ENCODE measurements around the gene MUC4. TPM values are rescaled to one million over a fixed set of nuclear protein-coding genes. Genes with fewer than 3 reads are reported as not detected.
A peak's percentile ranks its signal among the peaks of the same experiment; 100 is the strongest.

Gene MUC4
- total RNA-seq, 1 experiment from 2014 or later: 0.03 TPM

DNA sequence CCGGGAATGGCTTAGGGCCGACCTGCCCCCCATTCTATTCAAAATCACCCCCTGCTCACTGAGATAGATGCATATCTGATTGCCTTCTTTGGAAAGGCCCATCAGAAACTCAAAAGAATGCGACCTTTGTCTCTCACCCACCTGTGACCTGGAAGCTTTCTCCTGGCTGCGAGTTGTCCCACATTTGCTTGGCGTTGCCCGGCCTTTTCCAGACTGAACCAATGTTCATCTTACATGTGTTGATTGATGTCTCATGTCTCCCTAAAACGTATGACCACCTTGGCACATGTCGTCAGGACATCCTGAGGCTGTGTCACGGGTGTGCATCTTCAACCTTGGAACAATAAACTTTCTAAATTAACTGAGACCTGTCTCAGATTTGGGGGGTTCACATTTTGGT, 94.3 kb downstream of the MUC4 start:
- CTCF ChIA-PET: no interaction called here

GRCh38 chr3:195715583-195716266, 96.0 kb downstream of the MUC4 start:
- no TSS peak for BruUV-seq (replicated peaks)
- DNase-seq (ENCODE audit: low read depth, low spot score) (peak; percentile 78), ATAC-seq (peak; percentile 68)
- Histone ChIP-seq H3K27ac (ENCODE audit: low read length) (no peak overlapping the region), H3K27me3 (ENCODE audit: control insufficient read depth, insufficient read depth, low read length) (no peaks in the 10 kb centered on the region), H3K4me3 (ENCODE audit: low read depth in 2 of 2, low read length in 2 of 2) (no peak overlapping the region), H3K36me3 (ENCODE audit: control insufficient read depth, insufficient read depth, low read length) (no peaks in the 10 kb centered on the region), H3K9me3 (ENCODE audit: control insufficient read depth, insufficient read depth, low read depth, low read length) (no peaks in the 10 kb centered on the region), H3K4me1 (ENCODE audit: control insufficient read depth, insufficient read depth, low read length) (peaks cover 17% of the 10 kb centered on the region)
- ChIA-PET POLR2A (interaction anchor here (0.6 kb wide), 1 partner anchor 437 kb away, joined by 4 read pairs; no protein-coding TSS in a partner anchor), CTCF (interaction anchor here (1.2 kb wide), 1 partner anchor 135 kb away, joined by 3 read pairs; no protein-coding TSS in a partner anchor)
- no peak for TF ChIP-seq POLR2AphosphoS5 (IDR thresholded peaks at IDR 0.05; ENCODE audit: low read depth, low read length)
- TF ChIP-seq, protein P1, sequence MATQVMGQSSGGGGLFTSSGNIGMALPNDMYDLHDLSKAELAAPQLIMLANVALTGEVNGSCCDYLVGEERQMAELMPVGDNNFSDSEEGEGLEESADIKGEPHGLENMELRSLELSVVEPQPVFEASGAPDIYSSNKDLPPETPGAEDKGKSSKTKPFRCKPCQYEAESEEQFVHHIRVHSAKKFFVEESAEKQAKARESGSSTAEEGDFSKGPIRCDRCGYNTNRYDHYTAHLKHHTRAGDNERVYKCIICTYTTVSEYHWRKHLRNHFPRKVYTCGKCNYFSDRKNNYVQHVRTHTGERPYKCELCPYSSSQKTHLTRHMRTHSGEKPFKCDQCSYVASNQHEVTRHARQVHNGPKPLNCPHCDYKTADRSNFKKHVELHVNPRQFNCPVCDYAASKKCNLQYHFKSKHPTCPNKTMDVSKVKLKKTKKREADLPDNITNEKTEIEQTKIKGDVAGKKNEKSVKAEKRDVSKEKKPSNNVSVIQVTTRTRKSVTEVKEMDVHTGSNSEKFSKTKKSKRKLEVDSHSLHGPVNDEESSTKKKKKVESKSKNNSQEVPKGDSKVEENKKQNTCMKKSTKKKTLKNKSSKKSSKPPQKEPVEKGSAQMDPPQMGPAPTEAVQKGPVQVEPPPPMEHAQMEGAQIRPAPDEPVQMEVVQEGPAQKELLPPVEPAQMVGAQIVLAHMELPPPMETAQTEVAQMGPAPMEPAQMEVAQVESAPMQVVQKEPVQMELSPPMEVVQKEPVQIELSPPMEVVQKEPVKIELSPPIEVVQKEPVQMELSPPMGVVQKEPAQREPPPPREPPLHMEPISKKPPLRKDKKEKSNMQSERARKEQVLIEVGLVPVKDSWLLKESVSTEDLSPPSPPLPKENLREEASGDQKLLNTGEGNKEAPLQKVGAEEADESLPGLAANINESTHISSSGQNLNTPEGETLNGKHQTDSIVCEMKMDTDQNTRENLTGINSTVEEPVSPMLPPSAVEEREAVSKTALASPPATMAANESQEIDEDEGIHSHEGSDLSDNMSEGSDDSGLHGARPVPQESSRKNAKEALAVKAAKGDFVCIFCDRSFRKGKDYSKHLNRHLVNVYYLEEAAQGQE (IDR thresholded peaks at IDR 0.05; ENCODE audit: insufficient read depth in 1 of 2, low read depth in 2 of 2, low read length in 1 of 2): no peak
- no peak for TF ChIP-seq SIN3A (IDR thresholded peaks at IDR 0.05; ENCODE audit: borderline replicate concordance, insufficient read depth, low read depth, low read length)
- TF ChIP-seq CTCF (IDR thresholded peaks at IDR 0.05): no peak
- in situ Hi-C loops (cut with HindIII; ENCODE audit: low pct_unique_long_range_greater_than_20kb, low sequenced_read_pairs) (no loop called here), intact Hi-C loops (cut with micrococcal nuclease; ENCODE audit: unreplicated experiment) (no loop called here)

More for the DNA sequence above, 94.3 kb downstream of the MUC4 start:
- DNase-seq (ENCODE audit: low read depth, low spot score): no peak
- no TSS peak for BruUV-seq (replicated peaks)
- H3K9me3 ChIP-seq (ENCODE audit: control insufficient read depth, insufficient read depth, low read depth, low read length): no peaks in the 10 kb centered on the region
- H3K4me1 ChIP-seq (ENCODE audit: control insufficient read depth, insufficient read depth, low read length): peaks cover 17% of the 10 kb centered on the region
- no peak for ATAC-seq
- H3K36me3 ChIP-seq (ENCODE audit: control insufficient read depth, insufficient read depth, low read length): no peaks in the 10 kb centered on the region
- no peaks in the 10 kb centered on the region for H3K27me3 ChIP-seq (ENCODE audit: control insufficient read depth, insufficient read depth, low read length)
- no peak for TF ChIP-seq SIN3A (IDR thresholded peaks at IDR 0.05; ENCODE audit: borderline replicate concordance, insufficient read depth, low read depth, low read length)
- TF ChIP-seq CTCF (IDR thresholded peaks at IDR 0.05): no peak
- TF ChIP-seq, protein P1 (IDR thresholded peaks at IDR 0.05; ENCODE audit: insufficient read depth in 1 of 2, low read depth in 2 of 2, low read length in 1 of 2): no peak
- TF ChIP-seq POLR2AphosphoS5 (IDR thresholded peaks at IDR 0.05; ENCODE audit: low read depth, low read length): no peak
- TF ChIP-seq TCF7L2 (IDR thresholded peaks at IDR 0.05; ENCODE audit: low read depth, low read length): no peak
- in situ Hi-C loops (cut with HindIII; ENCODE audit: low pct_unique_long_range_greater_than_20kb, low sequenced_read_pairs): no loop called here
- intact Hi-C loops (cut with micrococcal nuclease; ENCODE audit: unreplicated experiment): no loop called here
- H3K4me3 ChIP-seq (ENCODE audit: low read depth in 2 of 2, low read length in 2 of 2): no peak overlapping the region
- no peak overlapping the region for H3K27ac ChIP-seq (ENCODE audit: low read length)
- POLR2A ChIA-PET: no interaction called here
